Kidney epithelial cell (primary cell): ENCODE results near the gene UBR4. TPM values are rescaled to one million over a fixed set of nuclear protein-coding genes. Genes with fewer than 3 reads are reported as not detected.
A peak's percentile ranks its signal among the peaks of the same experiment; 100 is the strongest.

Experiments used
- DNase-seq: peaks from one replicate; pipeline ENCODE4 v3.0.0-alpha.2; 2010; ENCODE audit warnings: low read depth
- H3K27me3 ChIP-seq: 2 replicates; pipeline ENCODE4 v1.6.0; 2011; ENCODE audit warnings: low read length; ENCODE audit not compliant: control insufficient read depth, insufficient read depth
- H3K36me3 ChIP-seq: 2 replicates; pipeline ENCODE4 v1.5.1; 2011; ENCODE audit warnings: low read length; ENCODE audit not compliant: control insufficient read depth, insufficient read depth
- H3K4me3 ChIP-seq: 2 replicates; pipeline ENCODE4 v1.5.1; 2011; ENCODE audit warnings: low read depth, mild to moderate bottlenecking, control low read depth, low read length
- CTCF ChIP-seq: IDR thresholded peaks from 2 replicates; pipeline ENCODE4 v1.5.1; 2011; ENCODE audit warnings: mild to moderate bottlenecking, moderate library complexity, low read length, control low read depth, inconsistent platforms; ENCODE audit not compliant: insufficient read depth, poor library complexity, severe bottlenecking
- total RNA-seq: library from RNA; depleted of rRNA; stranded (reverse); fragments of >200 nt; gene quantifications from 2 replicates; pipeline ENCODE4 v1.2.3, GENCODE V29; 2015

Gene UBR4
- total RNA-seq, 1 donor from 2014 or later: 125 TPM

- Histone ChIP-seq H3K36me3 (no peaks in the 10 kb centered on the region), H3K4me3 (peak within 1 kb of the TSS; percentile 85), H3K27me3 (no peaks in the 10 kb centered on the region)
- TF ChIP-seq CTCF: no peak
- no peak for DNase-seq
Measured at GRCh38 chr1:19251305-19252196, 41.5 kb upstream of the UBR4 start, which contains the start of the genes EMC1 and MRTO4. Gene EMC1 (minus strand): TSS chr1:19251524. CDS start chr1:19251509, 15 bp downstream. Gene MRTO4 (plus strand): TSS chr1:19251805. CDS start chr1:19251836, 31 bp downstream.

GRCh38 chr1:19250629-19251304, 40.7 kb upstream of the UBR4 start:
- peak overlapping the region; percentile 85 for H3K4me3 ChIP-seq
- H3K27me3 ChIP-seq: no peaks in the 10 kb centered on the region
- no peak for TF ChIP-seq CTCF
- no peak for DNase-seq
- H3K36me3 ChIP-seq: no peaks in the 10 kb centered on the region

GRCh38 chr1:19240673-19241538, 30.8 kb upstream of the UBR4 start:
- Histone ChIP-seq H3K27me3 (no peaks in the 10 kb centered on the region), H3K4me3 (no peak overlapping the region), H3K36me3 (peaks cover 9% of the 10 kb centered on the region)
- no peak for DNase-seq
- TF ChIP-seq CTCF: peak; percentile 96

GRCh38 chr1:19239876-19240275, 29.8 kb upstream of the UBR4 start:
- Histone ChIP-seq H3K36me3 (peaks cover 9% of the 10 kb centered on the region), H3K27me3 (no peaks in the 10 kb centered on the region), H3K4me3 (no peak overlapping the region)
- TF ChIP-seq CTCF: no peak
- DNase-seq: no peak

- no peak for DNase-seq
- Histone ChIP-seq H3K36me3 (peaks cover 3% of the 10 kb centered on the region), H3K27me3 (no peaks in the 10 kb centered on the region), H3K4me3 (no peak overlapping the region)
- TF ChIP-seq CTCF: no peak
Measured at GRCh38 chr1:19234224-19234623, 24.2 kb upstream of the UBR4 start.
